Rectal smooth muscle tissue (tissue), 1 donor: Measurements from ENCODE around the gene SLCO2A1.

Experiments
- H3K27ac ChIP-seq: one replicate; pipeline ENCODE4 v1.7.0; 2013; ENCODE audit warnings: low read depth, low read length, inconsistent platforms
- H3K27me3 ChIP-seq: one replicate; pipeline ENCODE4 v1.7.0; 2013; ENCODE audit warnings: low read length; ENCODE audit not compliant: control insufficient read depth, insufficient read depth
- H3K36me3 ChIP-seq: one replicate; pipeline ENCODE4 v1.7.0; 2013; ENCODE audit warnings: low read length; ENCODE audit not compliant: control insufficient read depth, insufficient read depth
- H3K4me1 ChIP-seq: one replicate; pipeline ENCODE4 v1.7.0; 2013; ENCODE audit warnings: low read length; ENCODE audit not compliant: control insufficient read depth, insufficient read depth
- H3K4me3 ChIP-seq: one replicate; pipeline ENCODE4 v1.7.0; 2013; ENCODE audit warnings: low read length
- H3K9ac ChIP-seq: one replicate; pipeline ENCODE4 v1.7.0; 2013; ENCODE audit warnings: low read length

Gene SLCO2A1

GRCh38 chr3:133924041-133924440 is 105.7 kb downstream of the SLCO2A1 start:
- H3K36me3 ChIP-seq: no peaks in the 10 kb centered on the region
- no peak overlapping the region for H3K4me3 ChIP-seq
- no peak overlapping the region for H3K9ac ChIP-seq
- no peak overlapping the region for H3K27ac ChIP-seq
- H3K4me1 ChIP-seq: peaks cover 3% of the 10 kb centered on the region
- no peaks in the 10 kb centered on the region for H3K27me3 ChIP-seq

GRCh38 chr3:133921592-133921991 is 108.1 kb downstream of the SLCO2A1 start:
- no peak overlapping the region for H3K9ac ChIP-seq
- H3K4me3 ChIP-seq: no peak overlapping the region
- H3K4me1 ChIP-seq: no peaks in the 10 kb centered on the region
- H3K36me3 ChIP-seq: no peaks in the 10 kb centered on the region
- H3K27me3 ChIP-seq: no peaks in the 10 kb centered on the region
- no peak overlapping the region for H3K27ac ChIP-seq

DNA sequence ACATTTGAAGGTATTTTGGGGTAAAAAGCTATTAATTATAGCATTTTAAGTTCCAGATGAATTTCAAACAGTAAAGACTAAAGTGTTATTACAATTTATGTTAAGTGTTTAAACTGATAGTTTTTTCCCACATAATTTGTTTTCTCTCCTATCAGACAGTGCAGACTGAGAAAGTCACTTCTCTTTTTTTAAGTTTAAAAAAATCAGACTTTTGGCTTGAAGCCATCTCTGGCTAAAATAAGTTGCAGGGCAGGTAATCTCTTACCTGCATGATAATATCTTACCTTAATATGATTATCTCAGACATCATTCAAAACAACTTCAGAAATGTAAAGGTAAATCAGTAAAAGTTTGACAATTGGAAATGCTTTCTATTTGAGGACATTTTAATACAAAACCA is 112.6 kb downstream of the SLCO2A1 start:
- no peak overlapping the region for H3K4me3 ChIP-seq
- H3K9ac ChIP-seq: no peak overlapping the region
- no peaks in the 10 kb centered on the region for H3K27me3 ChIP-seq
- no peak overlapping the region for H3K27ac ChIP-seq
- H3K4me1 ChIP-seq: no peaks in the 10 kb centered on the region
- no peaks in the 10 kb centered on the region for H3K36me3 ChIP-seq

- Histone ChIP-seq H3K27me3 (no peaks in the 10 kb centered on the region), H3K4me1 (no peaks in the 10 kb centered on the region), H3K27ac (no peak overlapping the region), H3K4me3 (no peak overlapping the region), H3K36me3 (no peaks in the 10 kb centered on the region), H3K9ac (no peak overlapping the region)
Observed at GRCh38 chr3:133915685-133916658, 113.8 kb downstream of the SLCO2A1 start.

GRCh38 chr3:133914839-133915600 is 114.7 kb downstream of the SLCO2A1 start:
- H3K9ac ChIP-seq: no peak overlapping the region
- no peaks in the 10 kb centered on the region for H3K27me3 ChIP-seq
- no peaks in the 10 kb centered on the region for H3K4me1 ChIP-seq
- H3K36me3 ChIP-seq: no peaks in the 10 kb centered on the region
- H3K4me3 ChIP-seq: no peak overlapping the region
- H3K27ac ChIP-seq: no peak overlapping the region

GRCh38 chr3:133910422-133910821 is 119.3 kb downstream of the SLCO2A1 start:
- no peaks in the 10 kb centered on the region for H3K27me3 ChIP-seq
- no peaks in the 10 kb centered on the region for H3K4me1 ChIP-seq
- no peak overlapping the region for H3K27ac ChIP-seq
- H3K9ac ChIP-seq: no peak overlapping the region
- no peaks in the 10 kb centered on the region for H3K36me3 ChIP-seq
- H3K4me3 ChIP-seq: no peak overlapping the region

DNA sequence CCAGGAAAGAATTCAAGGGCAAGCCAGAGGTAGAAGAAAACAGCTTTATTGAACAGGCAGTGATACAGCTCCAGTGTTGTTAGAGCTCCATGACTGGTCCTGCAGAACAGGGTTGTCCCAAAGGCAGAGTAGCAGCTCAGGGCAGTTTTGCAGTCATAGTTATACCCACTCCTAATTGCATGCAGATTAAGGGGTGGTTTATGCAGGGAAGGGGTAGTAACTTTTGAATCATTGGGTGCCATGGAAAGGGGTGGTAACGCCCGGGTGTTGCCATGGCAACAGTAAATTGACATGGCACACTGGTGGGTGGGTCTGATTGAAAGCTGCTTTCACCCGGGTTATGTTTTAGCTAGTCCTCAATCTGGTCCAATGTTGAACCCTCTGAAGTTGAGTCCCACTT is 124.3 kb downstream of the SLCO2A1 start:
- no peak overlapping the region for H3K9ac ChIP-seq
- H3K27ac ChIP-seq: no peak overlapping the region
- H3K4me3 ChIP-seq: no peak overlapping the region
- no peaks in the 10 kb centered on the region for H3K36me3 ChIP-seq
- H3K27me3 ChIP-seq: no peaks in the 10 kb centered on the region
- H3K4me1 ChIP-seq: no peaks in the 10 kb centered on the region

DNA sequence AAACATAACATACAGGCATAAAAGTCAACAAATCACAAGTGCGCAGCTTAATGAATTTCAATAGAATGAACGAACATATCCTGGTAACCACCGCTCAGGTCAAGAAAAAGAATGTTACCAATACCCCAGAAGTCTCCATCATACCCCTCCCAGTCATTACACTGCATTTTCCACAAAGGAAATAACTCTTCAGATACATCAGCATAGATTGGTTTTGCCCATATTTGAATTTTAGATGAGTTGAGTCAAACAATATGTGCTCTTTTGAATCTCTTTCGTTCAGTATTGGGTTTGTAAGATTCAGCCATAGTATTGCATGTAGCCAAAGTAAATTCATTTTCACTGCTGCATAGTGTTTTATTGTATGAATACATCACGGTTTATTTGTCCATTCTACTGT is 127.9 kb downstream of the SLCO2A1 start:
- no peak overlapping the region for H3K9ac ChIP-seq
- no peak overlapping the region for H3K27ac ChIP-seq
- H3K4me1 ChIP-seq: no peaks in the 10 kb centered on the region
- no peak overlapping the region for H3K4me3 ChIP-seq
- no peaks in the 10 kb centered on the region for H3K27me3 ChIP-seq
- H3K36me3 ChIP-seq: no peaks in the 10 kb centered on the region

- no peak overlapping the region for H3K9ac ChIP-seq
Observed at GRCh38 chr3:133901083-133901482, 128.6 kb downstream of the SLCO2A1 start.

GRCh38 chr3:133899311-133899710 is 130.4 kb downstream of the SLCO2A1 start:
- Histone ChIP-seq H3K27ac (no peak overlapping the region), H3K36me3 (no peaks in the 10 kb centered on the region), H3K4me3 (no peak overlapping the region), H3K4me1 (no peaks in the 10 kb centered on the region), H3K9ac (no peak overlapping the region), H3K27me3 (no peaks in the 10 kb centered on the region)

More at GRCh38 chr3:133901083-133901482, 128.6 kb downstream of the SLCO2A1 start:
- Histone ChIP-seq H3K36me3 (no peaks in the 10 kb centered on the region), H3K4me1 (no peaks in the 10 kb centered on the region), H3K27me3 (no peaks in the 10 kb centered on the region), H3K4me3 (no peak overlapping the region), H3K27ac (no peak overlapping the region)

- no peak overlapping the region for H3K27ac ChIP-seq
- no peak overlapping the region for H3K4me3 ChIP-seq
- H3K9ac ChIP-seq: no peak overlapping the region
- no peaks in the 10 kb centered on the region for H3K27me3 ChIP-seq
- H3K36me3 ChIP-seq: no peaks in the 10 kb centered on the region
- no peaks in the 10 kb centered on the region for H3K4me1 ChIP-seq
Observed at GRCh38 chr3:133897547-133897946, 132.2 kb downstream of the SLCO2A1 start.

GRCh38 chr3:133896002-133896761 is 133.5 kb downstream of the SLCO2A1 start:
- Histone ChIP-seq H3K9ac (peak overlapping the region; percentile 53), H3K4me3 (peak overlapping the region; percentile 69), H3K4me1 (no peaks in the 10 kb centered on the region), H3K36me3 (no peaks in the 10 kb centered on the region), H3K27me3 (no peaks in the 10 kb centered on the region), H3K27ac (no peak overlapping the region)
